Esophagus (tissue), 2 donors: ENCODE results near the gene GPR26. TPM values are rescaled to one million over a fixed set of nuclear protein-coding genes. Genes with fewer than 3 reads are reported as not detected.

Source experiments
- H3K27ac ChIP-seq, 2 donors: one replicate each; pipeline ENCODE4 v1.5.1; 2013; ENCODE audit warnings: low read depth in 2 of 2, mild to moderate bottlenecking in 2 of 2, inconsistent platforms in 1 of 2, low read length in 1 of 2, moderate library complexity in 1 of 2
- H3K27me3 ChIP-seq, 2 donors: one replicate each; pipeline ENCODE4 v1.6.1; 2013; ENCODE audit warnings: low read length in 2 of 2, control low read depth in 1 of 2, mild to moderate bottlenecking in 1 of 2; ENCODE audit not compliant: insufficient read depth in 2 of 2, control insufficient read depth in 1 of 2
- H3K36me3 ChIP-seq, 2 donors: one replicate each; pipeline ENCODE4 v1.6.1; 2013; ENCODE audit warnings: low read length in 1 of 2; ENCODE audit not compliant: control insufficient read depth in 2 of 2, insufficient read depth in 2 of 2
- H3K4me1 ChIP-seq, 2 donors: one replicate each; pipeline ENCODE4 v1.6.1; 2013; ENCODE audit warnings: low read length in 1 of 2; ENCODE audit not compliant: control insufficient read depth in 2 of 2, insufficient read depth in 2 of 2
- H3K4me3 ChIP-seq, 2 donors: one replicate each; pipeline ENCODE4 v1.5.1; 2013; ENCODE audit warnings: low read length in 2 of 2, mild to moderate bottlenecking in 2 of 2, low read depth in 1 of 2, moderate library complexity in 1 of 2
- H3K9me3 ChIP-seq, 2 donors: one replicate each; pipeline ENCODE4 v1.6.1; 2013; ENCODE audit warnings: mild to moderate bottlenecking in 2 of 2, low read depth in 1 of 2, low read length in 1 of 2, moderate library complexity in 1 of 2; ENCODE audit not compliant: control insufficient read depth in 2 of 2, insufficient read depth in 1 of 2
- WGBS, 2 donors: extraction: QIAGEN DNeasy Blood & Tissue Kit; methylation state at CpG; one replicate each; pipeline ENCODE4 v1.1.7; 2013; 5-methylcytosine and 5-hydroxymethylcytosine counted together
- polyA plus RNA-seq, 2 donors: library from polyadenylated mRNA; stranded (reverse); fragments of 200-250 nt; gene quantifications; one replicate each; pipeline ENCODE4 v1.2.3, GENCODE V29; 2013
- donor health status: healthy with polysubstance abuse.
- donor health status: Bipolar disorder and iron deficiency.

GPR26 gene
- polyA plus RNA-seq, 2 donors, result not detected

- Histone ChIP-seq H3K4me1 (no peaks in the 10 kb centered on the region), H3K27ac (no peak overlapping the region), H3K27me3 (no peaks in the 10 kb centered on the region), H3K36me3 (no peaks in the 10 kb centered on the region), H3K4me3 (no peak overlapping the region), H3K9me3 (no peaks in the 10 kb centered on the region)
- 56 to 66% methylated on average over 5 of the region's 5 CpGs for WGBS, 2 donors
These were observed 32.5 kb upstream of the GPR26 start for GRCh38 chr10:123633636-123634035.

- Histone ChIP-seq H3K27me3 (no peaks in the 10 kb centered on the region), H3K9me3 (no peaks in the 10 kb centered on the region), H3K36me3 (no peaks in the 10 kb centered on the region), H3K27ac (no peak overlapping the region), H3K4me3 (no peak overlapping the region), H3K4me1 (no peaks in the 10 kb centered on the region)
- WGBS, 2 donors, result 88 to 89% methylated on average over 6 of the region's 6 CpGs
These were observed 31.9 kb upstream of the GPR26 start for GRCh38 chr10:123634221-123634620.

GRCh38 chr10:123635131-123635530 lies 31.0 kb upstream of the GPR26 start:
- WGBS, 2 donors, result 79 to 84% methylated on average over 5 of the region's 5 CpGs
- Histone ChIP-seq H3K36me3 (no peaks in the 10 kb centered on the region), H3K4me3 (no peak overlapping the region), H3K4me1 (no peaks in the 10 kb centered on the region), H3K27me3 (no peaks in the 10 kb centered on the region), H3K9me3 (no peaks in the 10 kb centered on the region), H3K27ac (no peak overlapping the region)

DNA sequence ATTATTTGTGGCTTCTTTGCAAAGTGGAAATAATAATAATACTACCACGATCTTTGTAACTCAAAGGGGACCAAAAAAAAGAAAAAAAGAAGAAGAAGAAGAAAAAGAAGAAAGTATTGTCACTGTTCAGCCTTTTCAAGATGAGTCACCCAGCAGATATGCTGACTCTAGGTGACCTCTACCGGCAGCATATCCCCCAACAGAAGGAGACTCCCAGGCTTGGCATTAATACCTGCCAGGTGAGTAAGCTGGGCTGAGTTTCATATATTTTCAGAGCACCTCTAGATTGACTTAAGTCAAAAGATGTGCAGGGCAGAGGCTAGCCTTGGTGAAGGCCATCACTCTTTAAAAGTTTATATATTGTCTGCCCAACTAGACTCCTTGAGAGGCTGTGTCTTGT lies 30.4 kb upstream of the GPR26 start:
- H3K27me3 ChIP-seq, result no peaks in the 10 kb centered on the region
- no peak overlapping the region for H3K4me3 ChIP-seq
- H3K36me3 ChIP-seq, result no peaks in the 10 kb centered on the region
- H3K27ac ChIP-seq, result no peak overlapping the region
- H3K4me1 ChIP-seq, result no peaks in the 10 kb centered on the region
- H3K9me3 ChIP-seq, result no peaks in the 10 kb centered on the region
- 24 to 27% methylated on average over 2 of the region's 2 CpGs for WGBS, 2 donors

DNA sequence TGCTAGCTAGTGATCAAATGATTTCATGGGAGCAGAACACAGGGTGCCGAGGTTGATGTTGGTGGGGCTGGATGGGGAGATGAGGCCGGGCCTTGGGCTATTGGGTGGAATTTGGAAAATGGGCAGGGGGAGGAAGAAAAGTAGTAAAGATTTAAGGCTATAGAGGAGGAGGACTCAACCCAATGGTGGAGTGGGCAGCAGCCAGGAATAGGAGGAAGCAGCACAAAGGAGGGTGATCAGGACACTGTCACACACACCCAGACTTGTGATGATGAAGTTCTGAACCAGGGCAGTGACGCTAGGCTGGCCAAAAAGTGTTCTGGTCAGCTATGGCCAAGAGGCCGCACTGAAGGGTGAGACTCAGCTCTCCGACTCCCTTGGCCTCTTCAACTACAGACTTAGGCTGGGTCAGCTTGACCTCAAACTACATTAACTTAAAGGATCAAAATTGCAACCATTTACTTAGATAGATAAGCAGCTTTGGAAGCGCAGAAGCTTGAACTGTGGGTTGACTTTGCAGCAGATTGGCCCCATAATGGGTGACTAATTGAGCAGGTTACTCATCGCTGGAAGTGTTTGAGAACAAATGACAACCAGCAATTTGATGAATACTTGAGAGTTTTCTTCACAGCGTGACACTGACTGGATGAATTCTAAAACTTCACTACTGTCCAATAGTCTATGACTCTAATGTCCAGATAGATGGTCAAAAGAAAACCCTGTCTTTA lies 29.4 kb upstream of the GPR26 start:
- 73 to 80% methylated on average over 8 of the region's 8 CpGs for WGBS, 2 donors
- no peaks in the 10 kb centered on the region for H3K4me1 ChIP-seq

GRCh38 chr10:123637326-123637880 lies 28.8 kb upstream of the GPR26 start:
- WGBS, 2 donors, result 72 to 78% methylated on average over 6 of the region's 6 CpGs
- Histone ChIP-seq H3K36me3 (no peaks in the 10 kb centered on the region), H3K4me1 (no peaks in the 10 kb centered on the region), H3K9me3 (no peaks in the 10 kb centered on the region), H3K4me3 (no peak overlapping the region), H3K27me3 (no peaks in the 10 kb centered on the region), H3K27ac (no peak overlapping the region)

More for the DNA sequence above, 29.4 kb upstream of the GPR26 start:
- Histone ChIP-seq H3K9me3 (no peaks in the 10 kb centered on the region), H3K27me3 (no peaks in the 10 kb centered on the region), H3K4me3 (no peak overlapping the region), H3K27ac (no peak overlapping the region), H3K36me3 (no peaks in the 10 kb centered on the region)

DNA sequence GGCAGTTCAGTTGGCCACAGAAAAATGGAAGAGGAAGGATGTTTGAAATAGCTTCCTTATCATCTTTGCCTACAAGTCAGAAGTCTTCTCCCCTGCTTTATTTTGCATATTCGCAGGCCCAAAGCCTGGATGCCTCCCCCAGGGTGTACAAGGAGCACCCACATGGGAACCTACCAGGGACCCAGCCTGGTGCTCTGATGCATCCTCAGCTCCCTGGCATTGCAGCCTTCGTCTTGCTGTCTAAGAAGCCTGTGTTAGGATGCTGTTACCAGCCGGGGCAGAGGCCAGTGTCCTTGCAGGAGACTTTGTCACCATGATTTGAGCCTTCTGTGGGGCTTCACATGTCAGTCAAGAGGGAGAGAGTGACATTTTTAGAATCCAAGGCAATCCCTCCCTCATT lies 27.0 kb upstream of the GPR26 start:
- no peaks in the 10 kb centered on the region for H3K27me3 ChIP-seq
- no peaks in the 10 kb centered on the region for H3K9me3 ChIP-seq
- no peaks in the 10 kb centered on the region for H3K36me3 ChIP-seq
- no peaks in the 10 kb centered on the region for H3K4me1 ChIP-seq
- H3K27ac ChIP-seq, result no peak overlapping the region
- WGBS, 2 donors, result 72 to 75% methylated on average over 3 of the region's 3 CpGs
- H3K4me3 ChIP-seq, result no peak overlapping the region

GRCh38 chr10:123640016-123640535 lies 26.1 kb upstream of the GPR26 start:
- H3K4me1 ChIP-seq, result no peaks in the 10 kb centered on the region
- WGBS, 2 donors, result 51 to 60% methylated on average over 3 of the region's 3 CpGs
- no peaks in the 10 kb centered on the region for H3K9me3 ChIP-seq
- H3K36me3 ChIP-seq, result no peaks in the 10 kb centered on the region
- no peak overlapping the region for H3K4me3 ChIP-seq
- no peak overlapping the region for H3K27ac ChIP-seq
- no peaks in the 10 kb centered on the region for H3K27me3 ChIP-seq

DNA sequence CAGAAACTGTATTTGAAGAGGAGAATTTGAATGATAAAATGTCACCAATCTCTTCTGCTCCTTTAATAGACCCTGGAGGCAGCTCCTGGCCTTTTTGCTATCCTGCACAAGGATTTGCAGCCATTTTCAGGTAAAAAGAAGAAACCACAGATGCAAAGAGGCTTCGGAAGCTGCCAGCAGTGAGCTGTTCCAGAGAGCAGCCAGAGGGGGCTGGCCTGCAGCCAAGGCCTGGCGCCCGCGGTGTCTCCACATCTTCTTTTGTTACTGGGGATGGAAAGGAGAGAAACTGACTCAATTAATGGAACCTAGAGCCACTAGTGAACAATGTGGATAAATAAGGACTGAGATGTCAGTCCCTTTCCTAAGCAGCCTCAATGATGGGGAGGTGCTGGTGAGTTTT lies 23.9 kb upstream of the GPR26 start:
- Histone ChIP-seq H3K4me3 (no peak overlapping the region), H3K9me3 (no peaks in the 10 kb centered on the region), H3K27ac (no peak overlapping the region), H3K36me3 (no peaks in the 10 kb centered on the region), H3K27me3 (no peaks in the 10 kb centered on the region), H3K4me1 (no peaks in the 10 kb centered on the region)
- 29 to 33% methylated on average over 4 of the region's 4 CpGs for WGBS, 2 donors

DNA sequence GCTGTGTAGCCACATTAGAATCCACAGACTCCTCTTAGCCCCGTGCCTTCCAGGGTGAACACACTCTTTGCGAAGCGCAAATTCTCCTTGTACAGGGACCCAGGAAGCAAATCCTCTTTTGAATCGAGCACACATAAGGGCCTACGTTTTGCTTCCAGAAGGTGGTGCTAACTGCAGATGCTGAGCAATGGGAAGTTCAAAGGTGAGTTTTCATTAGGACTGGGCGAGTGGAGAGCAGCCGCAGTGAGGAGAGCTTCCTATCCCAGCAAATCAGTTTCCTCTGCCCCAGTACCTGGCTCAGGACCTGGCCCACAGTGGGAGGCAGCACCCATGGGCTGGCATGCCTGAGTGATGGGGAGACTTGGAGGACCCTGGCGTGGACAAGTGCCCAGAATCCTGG lies 23.5 kb upstream of the GPR26 start:
- Histone ChIP-seq H3K27ac (no peak overlapping the region), H3K9me3 (no peaks in the 10 kb centered on the region), H3K36me3 (no peaks in the 10 kb centered on the region), H3K27me3 (no peaks in the 10 kb centered on the region), H3K4me1 (no peaks in the 10 kb centered on the region), H3K4me3 (no peak overlapping the region)
- 53 to 54% methylated on average over 8 of the region's 8 CpGs for WGBS, 2 donors
